Right kidney (tissue), 9 donors: ENCODE results near the gene ARMC10.
A peak's percentile ranks its signal among the peaks of the same experiment; 100 is the strongest.
"Not testable (repeated sequence)": the region's sequence is repeated elsewhere in the genome, so short reads cannot be mapped to it uniquely, and the experiment has no call there.

Source experiments
- DNase-seq: peaks from one replicate; pipeline ENCODE4 v3.0.0-alpha.2; 2016
- long read RNA-seq, 8 donors: transcript quantifications; one replicate each; lab custom pipeline, GENCODE V29; 2026

ARMC10 gene
- long read RNA-seq, donor 1, transcript ARMC10-208 (6 exons, 2,524 nt): major isoform, 11 of 19 reads
- long read RNA-seq, donor 1, partial matches to known transcripts: 0 of 19 reads
- long read RNA-seq, donor 1, other reads (novel, unspliced or antisense): 0 of 19 reads
- long read RNA-seq, donor 2, transcript ARMC10-202 (7 exons, 2,635 nt): minor isoform, 5 of 28 reads
- long read RNA-seq, donor 2, transcript ARMC10-208 (6 exons, 2,524 nt): major isoform, 14 of 28 reads
- long read RNA-seq, donor 2, partial matches to known transcripts: 5 of 28 reads
- long read RNA-seq, donor 2, other reads (novel, unspliced or antisense): 0 of 28 reads
- long read RNA-seq, donor 3, partial matches to known transcripts: 0 of 12 reads
- long read RNA-seq, donor 3, other reads (novel, unspliced or antisense): 0 of 12 reads
- long read RNA-seq, donor 4, transcript ARMC10-202 (7 exons, 2,635 nt): minor isoform, 5 of 24 reads
- long read RNA-seq, donor 4, transcript ARMC10-208 (6 exons, 2,524 nt): major isoform, 8 of 24 reads
- long read RNA-seq, donor 4, partial matches to known transcripts: 5 of 24 reads
- long read RNA-seq, donor 4, other reads (novel, unspliced or antisense): 0 of 24 reads
- long read RNA-seq, donor 5, transcript ARMC10-208 (6 exons, 2,524 nt): major isoform, 13 of 24 reads
- long read RNA-seq, donor 5, transcript ARMC10-202 (7 exons, 2,635 nt): minor isoform, 6 of 24 reads
- long read RNA-seq, donor 5, partial matches to known transcripts: 0 of 24 reads
- long read RNA-seq, donor 5, other reads (novel, unspliced or antisense): 0 of 24 reads
- long read RNA-seq, donor 6, transcript ARMC10-209 (5 exons, 2,347 nt): minor isoform, 6 of 33 reads
- long read RNA-seq, donor 6, transcript ARMC10-208 (6 exons, 2,524 nt): major isoform, 11 of 33 reads
- long read RNA-seq, donor 6, partial matches to known transcripts: 11 of 33 reads
- long read RNA-seq, donor 6, other reads (novel, unspliced or antisense): 0 of 33 reads
- long read RNA-seq, donor 7, transcript ARMC10-202 (7 exons, 2,635 nt): minor isoform, 11 of 52 reads
- long read RNA-seq, donor 7, transcript ARMC10-208 (6 exons, 2,524 nt): major isoform, 20 of 52 reads
- long read RNA-seq, donor 7, partial matches to known transcripts: 5 of 52 reads
- long read RNA-seq, donor 7, other reads (novel, unspliced or antisense): 8 of 52 reads
- long read RNA-seq, donor 8, transcript ARMC10-208 (6 exons, 2,524 nt): major isoform, 15 of 27 reads
- long read RNA-seq, donor 8, transcript ARMC10-202 (7 exons, 2,635 nt): minor isoform, 5 of 27 reads
- long read RNA-seq, donor 8, partial matches to known transcripts: 0 of 27 reads
- long read RNA-seq, donor 8, other reads (novel, unspliced or antisense): 0 of 27 reads

GRCh38 chr7:103074519-103075336 lies at the start of gene ARMC10, which contains the start of gene FBXL13:
Gene ARMC10 (plus strand): TSS chr7:103075140. CDS start chr7:103075273, 133 bp downstream.
Gene FBXL13 (minus strand): TSS chr7:103074796.
- peak; percentile 100 for DNase-seq

GRCh38 chr7:103025341-103025740 lies 49.6 kb upstream of the ARMC10 start:
- no peak for DNase-seq

- DNase-seq: no peak
Measured at GRCh38 chr7:103031024-103031423, 43.9 kb upstream of the ARMC10 start.

GRCh38 chr7:103031781-103032180 lies 43.2 kb upstream of the ARMC10 start:
- no peak for DNase-seq

GRCh38 chr7:103034318-103034717 lies 40.6 kb upstream of the ARMC10 start:
- not testable (repeated sequence) for DNase-seq

GRCh38 chr7:103037476-103037822 lies 37.5 kb upstream of the ARMC10 start:
- no peak for DNase-seq

- not testable (repeated sequence) for DNase-seq
Measured at GRCh38 chr7:103037823-103038739, 36.9 kb upstream of the ARMC10 start.

- DNase-seq: not testable (repeated sequence)
Measured at GRCh38 chr7:103041815-103042214, 33.1 kb upstream of the ARMC10 start.

GRCh38 chr7:103048833-103049232 lies 26.1 kb upstream of the ARMC10 start:
- no peak for DNase-seq

- DNase-seq: no peak
Measured at GRCh38 chr7:103051519-103051918, 23.4 kb upstream of the ARMC10 start.

GRCh38 chr7:103056006-103056405 lies 18.9 kb upstream of the ARMC10 start:
- not testable (repeated sequence) for DNase-seq

GRCh38 chr7:103058122-103058521 lies 16.8 kb upstream of the ARMC10 start:
- DNase-seq: no peak

GRCh38 chr7:103059471-103059870 lies 15.5 kb upstream of the ARMC10 start:
- DNase-seq: no peak

- no peak for DNase-seq
Measured at GRCh38 chr7:103063895-103064294, 11.0 kb upstream of the ARMC10 start.

- DNase-seq: no peak
Measured at GRCh38 chr7:103065667-103066066, 9.3 kb upstream of the ARMC10 start.

- DNase-seq: no peak
Measured at GRCh38 chr7:103068414-103069403, 6.2 kb upstream of the ARMC10 start.

GRCh38 chr7:103071000-103071399 lies 3.9 kb upstream of the ARMC10 start:
- no peak for DNase-seq

- no peak for DNase-seq
Measured at GRCh38 chr7:103073989-103074518, 886 bp upstream of the ARMC10 start.
